WI38 (cell line): Measurements from ENCODE around the gene SAYSD1.

Experiments used
- H3K4me3 ChIP-seq: 2 replicates; pipeline ENCODE4 v1.5.1; 2011; ENCODE audit warnings: low read depth, mild to moderate bottlenecking, control low read depth, low read length
- CTCF ChIP-seq: IDR thresholded peaks from 2 replicates; pipeline ENCODE4 v1.5.1; 2012; ENCODE audit warnings: low read depth, mild to moderate bottlenecking, control low read depth, low read length

SAYSD1 gene

GRCh38 chr6:39079197-39080125 lies 35.5 kb downstream of the SAYSD1 start:
- TF ChIP-seq CTCF = no peak

GRCh38 chr6:39078695-39079094 lies 36.3 kb downstream of the SAYSD1 start:
- no peak for TF ChIP-seq CTCF
- no peak overlapping the region for H3K4me3 ChIP-seq

More at GRCh38 chr6:39079197-39080125, 35.5 kb downstream of the SAYSD1 start:
- no peak overlapping the region for H3K4me3 ChIP-seq

- TF ChIP-seq CTCF = no peak
- H3K4me3 ChIP-seq = no peak overlapping the region
These were observed 36.9 kb downstream of the SAYSD1 start for GRCh38 chr6:39077882-39078594.

- H3K4me3 ChIP-seq = no peak overlapping the region
- no peak for TF ChIP-seq CTCF
These were observed 38.1 kb downstream of the SAYSD1 start for GRCh38 chr6:39076623-39077535.

GRCh38 chr6:39075807-39076622 lies 39.0 kb downstream of the SAYSD1 start:
- no peak overlapping the region for H3K4me3 ChIP-seq
- TF ChIP-seq CTCF = no peak

- no peak overlapping the region for H3K4me3 ChIP-seq
- no peak for TF ChIP-seq CTCF
These were observed 39.8 kb downstream of the SAYSD1 start for GRCh38 chr6:39075010-39075686.
